K562 (cell line): ENCODE data around the gene SCGB1C2. TPM values are rescaled to one million over a fixed set of nuclear protein-coding genes. Genes with fewer than 3 reads are reported as not detected.

Experiments used
- ATAC-seq: fragments of 200-7000 bp; cut with Tn5 transposase; 3 replicates; pipeline ENCODE4 v1.9.1; 2020; ENCODE audit warnings: moderate library complexity
- BruUV-seq: library from RNA; stranded (reverse); fragments of 400-500 nt; replicated peaks from 2 replicates; lab custom pipeline; 2021; lab: Mats Ljungman, UMichigan
- CTCF ChIA-PET: fragments of 300-600 bp; formaldehyde crosslinking; extraction: SDS; loops from one replicate; lab custom pipeline; 2021; ENCODE audit warnings: low intra/inter-chr PET ratio; lab: Yijun Ruan, JAX
- POLR2A ChIA-PET: fragments of 300-600, 350-650 bp; sonication (Branson Sonifier 250); formaldehyde crosslinking; extraction: SDS; loops from one replicate; lab custom pipeline; 2021; ENCODE audit warnings: antibody characterized with exemption, inconsistent platforms; lab: Yijun Ruan, JAX
- DNase-seq, 4 experiments: peaks; one replicate each; pipeline versions ENCODE4 v3.0.0 to v3.0.0-alpha.2; 2011 to 2018; ENCODE audit warnings: low spot score in 3 of 4, mixed read lengths in 3 of 4; ENCODE audit errors: extremely low read depth in 1 of 4
- FAIRE-seq: peaks from 2 replicates; lab custom pipeline; 2011; peaks lifted over from hg19 to GRCh38; lab: Jason Lieb, UNC
- H2AFZ ChIP-seq: 2 replicates; pipeline ENCODE4 v1.6.0; 2011; ENCODE audit warnings: low read depth, low read length, control low read depth, inconsistent platforms
- H3K27ac ChIP-seq: fragments of 200-600 bp; 3 replicates; pipeline ENCODE4 v1.8.0; 2011; ENCODE audit warnings: low read depth, mild to moderate bottlenecking, control low read depth, inconsistent platforms, low read length, moderate library complexity, mixed read lengths; ENCODE audit errors: extremely low read depth
- H3K27me3 ChIP-seq, 2 experiments: fragments of 300-600 bp in 1 of 2; 2 replicates in 1 of 2; 3 replicates in 1 of 2; pipeline versions ENCODE4 v1.6.0 to v1.8.0; 2011; ENCODE audit warnings: inconsistent platforms in 2 of 2, low read length in 2 of 2, mild to moderate bottlenecking in 1 of 2, mixed read lengths in 1 of 2, moderate library complexity in 1 of 2; ENCODE audit not compliant: control insufficient read depth in 2 of 2, insufficient read depth in 2 of 2
- H3K36me3 ChIP-seq: fragments of 300-600 bp; 3 replicates; pipeline ENCODE4 v1.8.0; 2011; ENCODE audit warnings: mild to moderate bottlenecking, low read length, inconsistent platforms; ENCODE audit not compliant: control insufficient read depth, insufficient read depth
- H3K4me1 ChIP-seq, 2 experiments: fragments of 200-600 bp in 1 of 2; replicated peaks in 1 of 2; 2 replicates in 1 of 2; 3 replicates in 1 of 2; pipeline versions ENCODE4 v1.5.1 to v1.8.0; 2011; ENCODE audit warnings: inconsistent platforms in 2 of 2, low read length in 2 of 2, mild to moderate bottlenecking in 1 of 2, mixed read lengths in 1 of 2, moderate library complexity in 1 of 2; ENCODE audit not compliant: control insufficient read depth in 2 of 2, insufficient read depth in 2 of 2
- H3K4me2 ChIP-seq: 2 replicates; pipeline ENCODE4 v1.6.1; 2011; ENCODE audit warnings: low read length, control low read depth, inconsistent platforms, mixed read lengths; ENCODE audit not compliant: insufficient read depth
- H3K4me3 ChIP-seq: fragments of 200-600 bp; sonication (generic), shearing (Covaris generic); 2 replicates; pipeline ENCODE4 v1.5.1; 2016; ENCODE audit warnings: control low read depth, inconsistent platforms
- H3K79me2 ChIP-seq: fragments of 200-600 bp; 3 replicates; pipeline ENCODE4 v1.8.0; 2011; ENCODE audit warnings: low read length, inconsistent platforms; ENCODE audit not compliant: control insufficient read depth, insufficient read depth
- H3K9ac ChIP-seq, 2 experiments: 2 replicates each; pipeline versions ENCODE4 v1.6.0 to v1.6.1; 2011; ENCODE audit warnings: low read depth in 2 of 2, low read length in 2 of 2, control low read depth in 1 of 2, inconsistent platforms in 1 of 2, mild to moderate bottlenecking in 1 of 2, mixed read lengths in 1 of 2; ENCODE audit not compliant: insufficient read depth in 1 of 2
- H3K9me1 ChIP-seq: one replicate; pipeline ENCODE4 v1.6.0; 2011; ENCODE audit warnings: inconsistent platforms, mild to moderate bottlenecking, low read length, moderate library complexity; ENCODE audit not compliant: control insufficient read depth, insufficient read depth
- H3K9me3 ChIP-seq: replicated peaks from 2 replicates; pipeline ENCODE4 v1.5.1; 2011; ENCODE audit warnings: low read depth, low read length, inconsistent platforms; ENCODE audit not compliant: control insufficient read depth, insufficient read depth
- H4K20me1 ChIP-seq: replicated peaks from 2 replicates; pipeline ENCODE4 v1.6.1; 2011; ENCODE audit warnings: low read length, inconsistent platforms, mixed read lengths; ENCODE audit not compliant: control insufficient read depth, insufficient read depth
- CBFB ChIP-seq: sonication (generic); formaldehyde crosslinking; IDR thresholded peaks from 2 replicates; pipeline ENCODE4 v1.4.0; 2020; ENCODE audit warnings: mild to moderate bottlenecking, missing genetic modification reagents
- HNRNPK ChIP-seq: fragments of 200-400 bp; formaldehyde crosslinking; IDR thresholded peaks from one replicate; pipeline ENCODE4 v1.6.1; 2018; ENCODE audit warnings: mild to moderate bottlenecking, low read depth, low read length; ENCODE audit not compliant: poor library complexity, severe bottlenecking
- MTA1 ChIP-seq: fragments of 450-650 bp; IDR thresholded peaks from 2 replicates; pipeline ENCODE4 v1.6.1; 2017; ENCODE audit warnings: borderline replicate concordance
- NUFIP1 ChIP-seq: fragments of 450-650 bp; IDR thresholded peaks from 2 replicates; pipeline ENCODE4 v1.6.1; 2018; ENCODE audit not compliant: partially characterized antibody
- PHTF2 ChIP-seq: fragments of 250-450 bp; sonication (Bioruptor Pico); IDR thresholded peaks from 2 replicates; pipeline ENCODE4 v1.5.0; 2021; ENCODE audit warnings: mild to moderate bottlenecking
- ZFX ChIP-seq: sonication (generic); formaldehyde crosslinking; IDR thresholded peaks from 2 replicates; pipeline ENCODE4 v1.8.0; 2022; ENCODE audit warnings: mild to moderate bottlenecking, missing genetic modification reagents, moderate library complexity
- ZNF584 ChIP-seq: fragments of 200-800 bp; sonication (Bioruptor generic); IDR thresholded peaks from 2 replicates; pipeline ENCODE4 v1.6.1; 2016; ENCODE audit warnings: low read depth, mild to moderate bottlenecking, missing genetic modification characterization, missing compliant biosample characterization
- WGBS: fragments of 100-300 bp; shearing (Covaris generic); methylation state at CpG from one replicate; pipeline ENCODE4 v1.1.6; 2016; ENCODE audit warnings: low coverage, mixed read lengths; ENCODE audit not compliant: insufficient coverage; ENCODE audit errors: missing lambda C conversion rate; 5-methylcytosine and 5-hydroxymethylcytosine counted together
- in situ Hi-C: fragments of 300-500 bp; cut with MboI; formaldehyde crosslinking; loops from 4 replicates; pipeline ENCODE4 v1.15.0; 2018; ENCODE audit warnings: inconsistent platforms, mixed read lengths
- intact Hi-C: fragments of 100-400 bp; cut with micrococcal nuclease; formaldehyde crosslinking; loops from 2 replicates; pipeline ENCODE4 v1.14.2; 2022
- polyA plus RNA-seq, 8 experiments: library from polyadenylated mRNA; depleted of rRNA in 4 of 8; stranded (reverse) in 5 of 8; unstranded in 3 of 8; fragments of >200 nt; fragmentation: Nextera tagmentation in 2 of 8; fragmentation: Illumina TruSeq in 1 of 8; extraction: Ambion mirVana in 2 of 8; extraction: Trizol in 1 of 8; gene quantifications; 2 replicates each; pipeline versions ENCODE4 v1.2.1 to v1.2.3, GENCODE V29; 2011 to 2014; ENCODE audit warnings: inconsistent platforms in 1 of 8, missing spikeins in 1 of 8
- total RNA-seq, 7 experiments: library from RNA; depleted of rRNA in 6 of 7; stranded (reverse); fragments of >200 nt in 6 of 7; fragmentation: Illumina TruSeq in 2 of 7; extraction: Trizol in 2 of 7; gene quantifications; 2 replicates each; pipeline versions ENCODE4 v1.2.1 to v1.2.3, GENCODE V29; 2011 to 2021; ENCODE audit warnings: low replicate concordance in 1 of 7
- TF ChIP-seq, protein P1 (sequence below), 2 experiments: fragments of 450-650 bp in 1 of 2; sonication (generic) in 1 of 2; formaldehyde crosslinking in 1 of 2; IDR thresholded peaks; 2 replicates each; pipeline versions ENCODE4 v1.7.1 to v1.9.0; 2016 to 2022; ENCODE audit warnings: inconsistent platforms in 1 of 2, mild to moderate bottlenecking in 1 of 2, missing genetic modification reagents in 1 of 2

The SCGB1C2 gene
- total and polyA plus RNA-seq, 9 of the 15 experiments (the other 6 are each of a cell fraction or from before 2014, with no cell fraction given), result not detected

DNA sequence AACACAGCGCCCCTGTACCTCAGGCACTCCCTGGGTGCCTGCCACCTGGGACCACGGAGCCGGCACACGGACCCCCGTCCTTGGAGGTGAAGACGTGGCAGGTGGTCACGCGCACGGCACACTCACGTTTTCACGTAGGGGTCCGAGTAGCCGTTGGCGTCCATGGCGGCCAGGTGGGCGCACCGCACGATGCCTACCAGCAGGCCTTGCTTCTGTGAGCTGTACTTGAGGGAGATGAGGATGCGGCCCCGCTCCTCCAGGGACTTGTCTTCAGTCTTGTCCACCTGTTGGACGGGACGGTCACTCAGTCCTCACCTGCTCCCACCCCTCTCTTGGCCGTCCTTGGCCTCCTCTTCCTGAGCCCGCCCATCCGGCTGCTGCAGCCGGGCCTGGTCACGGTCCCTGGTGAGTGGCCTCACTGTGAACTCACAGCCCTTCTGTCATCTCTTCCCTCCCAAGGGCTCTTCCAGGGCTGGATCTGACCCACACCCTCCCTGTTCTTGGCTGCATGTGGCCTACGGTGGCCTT is 18.8 kb downstream of the SCGB1C2 start (continued):
- TF ChIP-seq NUFIP1 (no peak), ZNF584 (CRISPR knock-in tag) (no peak), MTA1 (no peak), PHTF2 (CRISPR knock-in tag) (no peak), CBFB (CRISPR knock-in tag) (no peak), ZFX (no peak)

DNA sequence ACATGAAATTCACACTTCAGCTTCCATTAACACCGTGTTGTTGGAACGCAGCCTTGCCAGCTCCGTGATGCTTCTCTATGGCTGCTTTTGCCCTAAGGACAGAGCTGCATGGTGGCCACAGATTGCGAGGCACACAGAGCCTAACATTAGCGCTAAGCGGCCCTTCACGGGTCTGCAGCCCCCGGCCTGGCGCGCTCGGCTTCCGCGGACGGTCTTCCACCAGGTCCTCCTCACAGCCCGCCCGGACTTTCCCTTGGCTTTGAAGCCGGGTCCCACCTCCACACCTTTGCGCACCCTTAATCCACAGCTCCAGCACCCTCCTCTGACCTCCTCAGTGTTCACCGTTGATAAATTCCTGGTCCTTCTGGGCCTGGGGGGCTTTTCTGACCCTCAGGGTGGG is 19.6 kb downstream of the SCGB1C2 start:
- no peaks in the 10 kb centered on the region for H3K9me3 ChIP-seq
- H3K27ac ChIP-seq, result no peak overlapping the region
- WGBS, result 1% methylated on average over 11 of the region's 19 CpGs
- H3K4me3 ChIP-seq, result no peak overlapping the region
- BruUV-seq, result no TSS peak
- H3K9ac ChIP-seq, result no peak overlapping the region
- no peaks in the 10 kb centered on the region for H3K79me2 ChIP-seq
- ATAC-seq, result no peak
- H2AFZ ChIP-seq, result no peak overlapping the region
- no peak for DNase-seq
- no peaks in the 10 kb centered on the region for H3K36me3 ChIP-seq
- POLR2A ChIA-PET, result interaction anchor here (0.7 kb wide), 1 partner anchor 42 kb away, joined by 4 read pairs; no protein-coding TSS in a partner anchor
- no peaks in the 10 kb centered on the region for H3K4me1 ChIP-seq
- H4K20me1 ChIP-seq, result no peaks in the 10 kb centered on the region
- no peaks in the 10 kb centered on the region for H3K9me1 ChIP-seq
- no peak overlapping the region for H3K4me2 ChIP-seq
- intact Hi-C loops, result no loop called here
- H3K27me3 ChIP-seq, result peaks cover 2 to 43% of the 10 kb centered on the region in 2 experiments; a peak in 4 of 5 replicates
- in situ Hi-C loops, result no loop called here
- FAIRE-seq, result no peak
- CTCF ChIA-PET, result no interaction called here
- TF ChIP-seq HNRNPK, result no peak
- TF ChIP-seq, protein P1, sequence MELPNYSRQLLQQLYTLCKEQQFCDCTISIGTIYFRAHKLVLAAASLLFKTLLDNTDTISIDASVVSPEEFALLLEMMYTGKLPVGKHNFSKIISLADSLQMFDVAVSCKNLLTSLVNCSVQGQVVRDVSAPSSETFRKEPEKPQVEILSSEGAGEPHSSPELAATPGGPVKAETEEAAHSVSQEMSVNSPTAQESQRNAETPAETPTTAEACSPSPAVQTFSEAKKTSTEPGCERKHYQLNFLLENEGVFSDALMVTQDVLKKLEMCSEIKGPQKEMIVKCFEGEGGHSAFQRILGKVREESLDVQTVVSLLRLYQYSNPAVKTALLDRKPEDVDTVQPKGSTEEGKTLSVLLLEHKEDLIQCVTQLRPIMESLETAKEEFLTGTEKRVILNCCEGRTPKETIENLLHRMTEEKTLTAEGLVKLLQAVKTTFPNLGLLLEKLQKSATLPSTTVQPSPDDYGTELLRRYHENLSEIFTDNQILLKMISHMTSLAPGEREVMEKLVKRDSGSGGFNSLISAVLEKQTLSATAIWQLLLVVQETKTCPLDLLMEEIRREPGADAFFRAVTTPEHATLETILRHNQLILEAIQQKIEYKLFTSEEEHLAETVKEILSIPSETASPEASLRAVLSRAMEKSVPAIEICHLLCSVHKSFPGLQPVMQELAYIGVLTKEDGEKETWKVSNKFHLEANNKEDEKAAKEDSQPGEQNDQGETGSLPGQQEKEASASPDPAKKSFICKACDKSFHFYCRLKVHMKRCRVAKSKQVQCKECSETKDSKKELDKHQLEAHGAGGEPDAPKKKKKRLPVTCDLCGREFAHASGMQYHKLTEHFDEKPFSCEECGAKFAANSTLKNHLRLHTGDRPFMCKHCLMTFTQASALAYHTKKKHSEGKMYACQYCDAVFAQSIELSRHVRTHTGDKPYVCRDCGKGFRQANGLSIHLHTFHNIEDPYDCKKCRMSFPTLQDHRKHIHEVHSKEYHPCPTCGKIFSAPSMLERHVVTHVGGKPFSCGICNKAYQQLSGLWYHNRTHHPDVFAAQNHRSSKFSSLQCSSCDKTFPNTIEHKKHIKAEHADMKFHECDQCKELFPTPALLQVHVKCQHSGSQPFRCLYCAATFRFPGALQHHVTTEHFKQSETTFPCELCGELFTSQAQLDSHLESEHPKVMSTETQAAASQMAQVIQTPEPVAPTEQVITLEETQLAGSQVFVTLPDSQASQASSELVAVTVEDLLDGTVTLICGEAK (IDR thresholded peaks at IDR 0.05), result no peak
- TF ChIP-seq, protein P1 (CRISPR knock-in tag; IDR thresholded peaks at IDR 0.05), result no peak
- TF ChIP-seq, all 486 proteins: peak for 0
